GM23338 (cell line): ENCODE data around the gene OR10J4. TPM values are rescaled to one million over a fixed set of nuclear protein-coding genes. Genes with fewer than 3 reads are reported as not detected.

Experiments used
- ATAC-seq: fragments of 200-7000 bp; cut with Tn5 transposase; 3 replicates; pipeline ENCODE4 v1.9.1; 2020
- DNase-seq: peaks from one replicate; pipeline ENCODE4 v3.0.0-alpha.2; 2015; ENCODE audit warnings: low spot score
- H2AFZ ChIP-seq: fragments of 200-600 bp; sonication (generic); 2 replicates; pipeline ENCODE4 v1.8.0; 2016; ENCODE audit warnings: antibody characterized with exemption, mild to moderate bottlenecking, moderate library complexity
- H3F3A ChIP-seq: fragments of 200-600 bp; sonication (generic); replicated peaks from 2 replicates; pipeline ENCODE4 v1.8.0; 2017; ENCODE audit warnings: antibody characterized with exemption, mixed run types, low read depth
- H3K27ac ChIP-seq: fragments of 200-600 bp; sonication (generic); 2 replicates; pipeline ENCODE4 v1.6.1; 2016; ENCODE audit warnings: low read depth
- H3K27me3 ChIP-seq: fragments of 200-600 bp; sonication (generic); 2 replicates; pipeline ENCODE4 v1.8.0; 2016; ENCODE audit warnings: mild to moderate bottlenecking, mixed run types, moderate library complexity; ENCODE audit not compliant: insufficient read depth
- H3K36me3 ChIP-seq: fragments of 200-600 bp; sonication (generic); 2 replicates; pipeline ENCODE4 v1.8.0; 2016; ENCODE audit warnings: mild to moderate bottlenecking; ENCODE audit not compliant: insufficient read depth
- H3K4me1 ChIP-seq: fragments of 200-600 bp; sonication (generic); 2 replicates; pipeline ENCODE4 v1.8.0; 2016; ENCODE audit warnings: mild to moderate bottlenecking, moderate library complexity; ENCODE audit not compliant: insufficient read depth
- H3K4me2 ChIP-seq: fragments of 200-600 bp; sonication (generic); 2 replicates; pipeline ENCODE4 v1.7.1; 2017; ENCODE audit warnings: mixed run types
- H3K4me3 ChIP-seq: fragments of 200-600 bp; sonication (generic); 2 replicates; pipeline ENCODE4 v1.6.1; 2016; ENCODE audit warnings: mixed run types
- H3K79me2 ChIP-seq: fragments of 200-600 bp; sonication (generic); replicated peaks from 2 replicates; pipeline ENCODE4 v1.8.0; 2017; ENCODE audit warnings: mild to moderate bottlenecking; ENCODE audit not compliant: insufficient read depth
- H3K9me2 ChIP-seq: fragments of 200-600 bp; sonication (generic); 2 replicates; pipeline ENCODE4 v1.8.0; 2017; ENCODE audit not compliant: insufficient read depth
- H4K20me1 ChIP-seq: fragments of 200-600 bp; sonication (generic); replicated peaks from 2 replicates; pipeline ENCODE4 v1.8.0; 2017; ENCODE audit warnings: mild to moderate bottlenecking; ENCODE audit not compliant: insufficient read depth
- H3K27ac Mint-ChIP-seq: 2 replicates; pipeline ENCODE4 v1.8.0; 2020; ENCODE audit warnings: inconsistent platforms, mild to moderate bottlenecking, moderate library complexity, mixed read lengths
- H3K27me3 Mint-ChIP-seq: 3 replicates; pipeline ENCODE4 v1.8.0; 2022; ENCODE audit warnings: low read depth, mild to moderate bottlenecking, moderate library complexity, mixed read lengths, inconsistent platforms; ENCODE audit not compliant: insufficient read depth, poor library complexity
- H3K36me3 Mint-ChIP-seq: 3 replicates; pipeline ENCODE4 v1.8.0; 2021; ENCODE audit warnings: low read depth, mild to moderate bottlenecking, inconsistent platforms, moderate library complexity, mixed read lengths
- H3K4me1 Mint-ChIP-seq: 3 replicates; pipeline ENCODE4 v1.8.0; 2020; ENCODE audit warnings: mild to moderate bottlenecking, inconsistent platforms, mixed read lengths
- H3K4me3 Mint-ChIP-seq: 3 replicates; pipeline ENCODE4 v1.8.0; 2021; ENCODE audit warnings: moderate library complexity, mild to moderate bottlenecking, inconsistent platforms, mixed read lengths
- H3K9me3 Mint-ChIP-seq: 3 replicates; pipeline ENCODE4 v1.8.0; 2020; ENCODE audit warnings: moderate library complexity, mild to moderate bottlenecking, inconsistent platforms, mixed read lengths
- CREB1 ChIP-seq: fragments of 250-450 bp; sonication (Bioruptor Pico); IDR thresholded peaks from 2 replicates; pipeline ENCODE4 v1.5.0; 2020; ENCODE audit warnings: low read depth, mild to moderate bottlenecking, moderate library complexity
- CTCF ChIP-seq, 2 experiments: fragments of 200-600 bp in 1 of 2; sonication (generic) in 1 of 2; conservative IDR thresholded peaks; 2 replicates each; pipeline versions ENCODE4 v1.5.1 to v1.6.1; 2016 to 2017; ENCODE audit warnings: antibody characterized with exemption in 2 of 2, low read depth in 2 of 2, mild to moderate bottlenecking in 2 of 2, moderate library complexity in 1 of 2
- ETS1 ChIP-seq: IDR thresholded peaks from 2 replicates; pipeline ENCODE4 v1.6.1; 2016; ENCODE audit warnings: antibody characterized with exemption
- EZH2 ChIP-seq: fragments of 200-600 bp; sonication (generic); IDR thresholded peaks from one replicate; pipeline ENCODE4 v1.8.0; 2017; ENCODE audit warnings: antibody characterized with exemption, mild to moderate bottlenecking, low read depth; ENCODE audit not compliant: unreplicated experiment
- JUNB ChIP-seq: IDR thresholded peaks from one replicate; pipeline ENCODE4 v1.6.1; 2016; ENCODE audit warnings: antibody characterized with exemption; ENCODE audit not compliant: unreplicated experiment
- NANOG ChIP-seq: IDR thresholded peaks from 2 replicates; pipeline ENCODE4 v1.6.1; 2016; ENCODE audit warnings: antibody characterized with exemption, borderline replicate concordance
- POLR2AphosphoS5 ChIP-seq: IDR thresholded peaks from 2 replicates; pipeline ENCODE4 v1.6.1; 2016; ENCODE audit warnings: antibody characterized with exemption, low read depth
- REST ChIP-seq: IDR thresholded peaks from one replicate; pipeline ENCODE4 v1.6.1; 2018; ENCODE audit warnings: antibody characterized with exemption; ENCODE audit not compliant: unreplicated experiment
- STAT1 ChIP-seq: IDR thresholded peaks from one replicate; pipeline ENCODE4 v1.6.1; 2016; ENCODE audit warnings: antibody characterized with exemption; ENCODE audit not compliant: unreplicated experiment
- ZNF114 ChIP-seq: fragments of 250-450 bp; sonication (Bioruptor Pico); IDR thresholded peaks from 2 replicates; pipeline ENCODE4 v1.5.0; 2020; ENCODE audit warnings: mild to moderate bottlenecking, moderate library complexity
- ZNF331 ChIP-seq: fragments of 250-450 bp; sonication (Bioruptor Pico); IDR thresholded peaks from 2 replicates; pipeline ENCODE4 v1.5.0; 2020; ENCODE audit warnings: low read depth, mild to moderate bottlenecking, moderate library complexity
- ZNF462 ChIP-seq: fragments of 250-450 bp; sonication (Bioruptor Pico); IDR thresholded peaks from 2 replicates; pipeline ENCODE4 v1.5.0; 2020; ENCODE audit warnings: mild to moderate bottlenecking, moderate library complexity
- polyA plus RNA-seq: library from polyadenylated mRNA; unstranded; fragments of >200 nt; fragmentation: Nextera tagmentation; extraction: Ambion mirVana; gene quantifications from 2 replicates; pipeline ENCODE4 v1.2.1, GENCODE V29; 2016
- total RNA-seq: library from RNA; depleted of rRNA; stranded (reverse); fragments of >200 nt; shearing (Covaris generic); gene quantifications from 2 replicates; pipeline ENCODE4 v1.2.3, GENCODE V29; 2014

Gene OR10J4
- total and polyA plus RNA-seq, 2 experiments from 2014 or later: not detected

- TF ChIP-seq CTCF (conservative IDR thresholded peaks at IDR 0.05; ENCODE audit: low read depth in 2 of 2) (no peak), CREB1 (CRISPR knock-in tag) (no peak), ETS1 (no peak), EZH2 (no peak), JUNB (no peak)
These were observed 33.2 kb downstream of the OR10J4 start (continued) for GRCh38 chr1:159465191-159465603.

GRCh38 chr1:159468321-159468720, 36.3 kb downstream of the OR10J4 start:
- H2AFZ ChIP-seq: no peak overlapping the region
- no peak for ATAC-seq
- TF ChIP-seq ETS1 (no peak), NANOG (no peak), ZNF114 (CRISPR knock-in tag) (no peak), ZNF462 (no peak), STAT1 (no peak), ZNF331 (no peak), POLR2AphosphoS5 (no peak), EZH2 (no peak), REST (no peak), JUNB (no peak)

More at GRCh38 chr1:159468321-159468720, 36.3 kb downstream of the OR10J4 start:
- Histone ChIP-seq H3K9me2 (no peaks in the 10 kb centered on the region), H3K4me2 (no peak overlapping the region), H3K79me2 (no peaks in the 10 kb centered on the region), H3K4me1 (no peaks in the 10 kb centered on the region), H3K27me3 (no peaks in the 10 kb centered on the region), H3F3A (no peaks in the 10 kb centered on the region), H3K4me3 (no peak overlapping the region), H3K36me3 (no peaks in the 10 kb centered on the region), H4K20me1 (no peaks in the 10 kb centered on the region), H3K27ac (no peak overlapping the region)
- DNase-seq: no peak
- H3K36me3 Mint-ChIP-seq: no peaks in the 10 kb centered on the region
- no peak overlapping the region for H3K4me3 Mint-ChIP-seq
- no peaks in the 10 kb centered on the region; the same call in 2 of the 3 replicates for H3K9me3 Mint-ChIP-seq
- no peaks in the 10 kb centered on the region for H3K27me3 Mint-ChIP-seq
- no peak overlapping the region for H3K27ac Mint-ChIP-seq
- H3K4me1 Mint-ChIP-seq: peaks cover 4% of the 10 kb centered on the region; the same call in 2 of the 3 replicates
